GM18868 (cell line): ENCODE data around the gene SHD.
"Not testable (repeated sequence)": the region's sequence is repeated elsewhere in the genome, so short reads cannot be mapped to it uniquely, and the experiment has no call there.

Experiments
- ATAC-seq: cut with Tn5 transposase; IDR thresholded peaks from one replicate; pipeline ENCODE4 v1.9.1; 2021; ENCODE audit warnings: mild to moderate bottlenecking, moderate library complexity; ENCODE audit not compliant: unreplicated experiment

SHD gene

DNA sequence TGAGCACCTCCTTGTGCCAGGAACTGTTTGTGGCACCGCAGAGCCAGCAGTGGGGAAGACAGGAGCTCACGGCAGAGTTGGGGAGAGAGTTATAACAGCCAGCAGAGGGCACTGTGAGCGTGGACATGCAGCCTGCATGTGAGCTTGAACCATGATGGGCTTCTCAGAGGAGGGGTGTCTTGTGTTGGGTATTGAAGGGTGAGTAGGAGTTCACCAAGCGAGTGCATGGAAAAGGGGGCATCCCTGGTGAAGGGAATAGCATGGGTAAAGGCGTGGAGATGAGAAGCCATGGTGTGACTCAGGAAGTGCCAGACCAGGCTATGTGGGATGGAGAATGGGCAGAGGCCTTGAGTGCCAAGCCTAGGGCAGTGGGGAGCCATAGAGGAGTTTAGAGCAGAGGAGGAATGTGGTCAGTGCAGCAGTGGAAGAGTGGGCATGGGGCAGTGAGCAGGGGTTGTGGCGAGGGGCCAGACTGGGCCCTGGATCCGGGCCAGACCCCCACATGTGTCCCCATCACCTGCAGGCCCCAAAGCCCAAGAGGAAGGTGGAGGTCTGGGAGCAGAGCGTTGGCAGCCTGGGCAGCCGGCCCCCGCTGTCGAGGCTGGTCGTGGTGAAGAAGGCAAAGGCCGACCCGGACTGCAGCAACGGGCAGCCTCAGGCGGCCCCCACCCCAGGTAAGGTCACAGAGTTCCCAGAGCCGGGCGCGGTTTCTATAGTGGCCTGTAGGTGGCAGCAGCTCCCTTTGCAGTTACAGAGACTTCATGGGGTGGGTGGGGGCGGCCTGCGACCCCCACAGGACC is 11.8 kb upstream of the SHD start:
- ATAC-seq = no peak

DNA sequence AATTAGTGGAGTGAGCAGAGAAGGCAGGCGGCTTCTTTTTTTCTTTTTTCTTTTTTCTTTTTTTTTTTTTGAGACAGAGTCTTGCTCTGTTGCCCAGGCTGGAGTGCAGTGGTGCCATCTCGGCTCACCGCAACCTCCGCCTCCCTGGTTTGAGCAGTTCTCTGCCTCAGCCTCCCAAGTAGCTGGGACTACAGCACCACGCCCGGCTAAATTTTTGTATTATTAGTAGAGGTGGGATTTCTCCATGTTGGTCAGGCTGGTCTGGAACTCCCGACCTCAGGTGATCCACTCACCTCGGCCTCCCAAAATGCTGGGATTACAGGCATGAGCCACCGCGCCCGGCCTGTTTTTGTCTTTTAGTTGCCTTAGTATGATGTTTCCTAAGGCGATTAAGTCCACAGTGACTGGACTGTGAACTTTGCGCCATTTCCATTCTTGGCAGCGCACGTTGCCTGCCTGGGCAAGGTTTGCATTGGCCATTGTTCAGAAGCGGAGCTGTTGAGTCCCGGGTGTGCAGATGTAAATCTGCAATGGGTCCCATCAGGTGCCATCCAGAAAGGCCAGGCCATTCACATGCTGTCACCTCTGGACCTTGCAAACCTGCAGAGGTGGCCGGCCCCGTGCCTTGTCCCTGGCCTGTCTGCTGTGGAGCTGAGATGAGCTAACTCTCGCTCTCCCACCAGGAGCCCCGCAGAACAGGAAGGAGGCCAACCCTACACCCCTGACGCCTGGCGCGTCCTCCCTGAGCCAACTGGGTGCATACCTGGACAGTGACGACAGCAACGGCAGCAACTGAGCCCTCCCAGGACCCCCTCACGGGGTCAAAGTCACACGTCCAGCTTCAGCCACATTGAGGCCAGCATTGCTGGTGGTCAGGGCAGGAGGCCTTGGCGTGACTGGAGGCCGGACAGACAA is 10.9 kb upstream of the SHD start:
- no peak for ATAC-seq

DNA sequence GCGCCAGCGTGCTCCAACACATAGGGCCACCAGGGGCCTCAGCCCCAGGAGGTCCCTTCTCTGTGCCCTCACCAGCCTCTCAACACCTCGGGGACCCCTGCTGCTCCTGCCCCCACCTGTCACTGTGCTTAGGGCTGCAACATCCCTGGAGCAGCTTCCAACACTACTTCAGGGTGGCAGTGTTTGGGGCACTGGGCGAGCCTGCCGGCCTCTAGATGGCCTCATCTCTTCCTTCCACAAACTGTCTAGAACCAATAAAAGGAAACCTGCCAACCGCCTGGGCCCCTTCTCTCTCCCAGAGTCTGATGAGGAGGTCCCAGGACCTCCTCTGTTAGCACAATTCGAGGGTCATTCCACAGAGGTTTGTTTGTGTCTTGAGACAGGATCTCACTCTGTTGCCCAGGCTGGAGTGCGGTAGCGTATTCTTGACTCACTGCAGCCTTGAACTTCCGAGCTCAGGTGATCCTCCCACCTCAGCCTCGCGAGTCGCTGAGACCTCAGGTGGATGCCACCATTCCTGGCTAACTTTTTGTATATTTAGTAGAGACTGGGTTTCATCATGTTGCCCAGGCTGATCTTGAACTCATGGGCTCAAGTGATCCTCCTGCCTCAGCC is 10.1 kb upstream of the SHD start:
- ATAC-seq = no peak

DNA sequence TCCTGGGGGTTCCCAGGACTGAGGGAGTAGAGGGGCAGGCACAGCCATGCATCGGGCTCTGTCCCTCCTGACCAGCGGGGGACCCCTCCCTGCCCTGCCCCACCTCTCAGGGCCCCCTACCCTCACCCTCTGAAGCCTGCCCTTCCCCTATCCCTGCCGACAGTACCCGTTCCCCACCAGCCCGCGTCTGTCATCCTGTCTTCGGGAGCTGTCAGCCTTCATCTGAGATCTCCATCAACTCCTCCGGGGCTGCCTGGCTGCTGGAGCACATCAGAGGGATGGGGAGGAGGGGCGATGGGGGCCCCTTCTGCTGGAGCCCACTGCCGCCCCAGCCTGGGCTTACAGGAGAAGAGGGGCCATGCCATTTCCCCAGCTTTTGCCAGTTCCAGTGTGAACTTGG is 6.2 kb upstream of the SHD start:
- ATAC-seq = no peak

DNA sequence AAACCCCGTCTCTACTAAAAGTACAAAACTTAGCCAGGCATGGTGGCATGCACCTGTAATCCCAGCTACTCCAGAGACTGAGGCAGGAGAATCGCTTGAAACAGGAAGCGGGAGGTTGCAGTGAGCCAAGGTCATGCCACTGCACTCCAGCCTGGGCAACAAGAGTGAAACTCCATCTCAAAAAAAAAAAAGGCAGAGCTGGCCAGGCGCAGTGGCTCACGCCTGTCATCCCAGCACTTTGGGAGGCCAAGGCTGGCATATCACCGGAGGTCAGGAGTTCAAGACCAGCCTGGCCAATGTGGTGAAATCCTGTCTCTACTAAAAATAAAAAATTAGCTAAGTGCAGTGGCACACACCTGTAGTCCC is 4.8 kb upstream of the SHD start:
- not testable (repeated sequence) for ATAC-seq

DNA sequence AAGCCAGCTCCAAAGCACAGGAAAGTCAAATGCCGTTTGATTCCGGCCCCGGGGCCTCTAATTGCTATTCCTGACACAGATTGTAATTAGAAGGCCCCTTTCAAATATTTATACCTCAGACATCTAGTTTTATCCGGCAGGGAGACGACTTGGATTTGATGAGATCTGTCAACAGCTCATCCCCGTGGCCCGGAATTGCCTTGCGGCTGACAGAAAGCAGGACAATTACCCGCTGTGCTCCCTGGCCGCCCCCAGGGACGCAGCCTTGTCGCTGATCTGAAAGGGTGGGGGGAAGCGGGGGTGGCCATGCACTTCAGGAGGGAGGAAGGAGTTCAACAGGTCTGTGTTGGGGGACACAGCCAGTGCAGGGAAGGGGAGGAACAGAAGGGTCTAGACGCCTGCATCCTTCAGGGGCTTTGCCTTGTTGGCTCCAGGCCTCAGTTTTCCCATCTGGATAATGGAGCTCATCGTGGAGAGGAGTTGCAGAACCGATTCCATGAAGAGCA is 1.8 kb upstream of the SHD start:
- ATAC-seq = no peak

DNA sequence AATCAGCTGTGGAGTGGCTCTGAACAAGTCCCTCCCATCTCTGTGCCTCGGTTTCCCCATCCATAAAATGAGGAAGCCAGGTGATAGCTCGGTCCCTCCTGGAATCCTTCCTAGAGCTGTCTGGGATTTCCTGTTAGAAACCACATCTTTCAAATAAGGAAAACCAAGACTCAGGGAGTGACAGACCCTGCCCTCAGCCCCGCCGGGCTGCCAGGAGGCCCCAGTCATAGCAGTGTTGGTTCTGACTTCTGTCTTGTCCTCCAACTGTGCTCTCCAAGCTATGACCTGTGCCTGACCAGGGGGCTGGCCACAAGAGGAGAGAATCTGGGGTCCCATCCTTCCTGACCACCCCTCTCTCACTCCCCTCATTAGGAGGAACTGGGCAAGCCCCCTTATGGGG is 1.1 kb upstream of the SHD start:
- no peak for ATAC-seq

DNA sequence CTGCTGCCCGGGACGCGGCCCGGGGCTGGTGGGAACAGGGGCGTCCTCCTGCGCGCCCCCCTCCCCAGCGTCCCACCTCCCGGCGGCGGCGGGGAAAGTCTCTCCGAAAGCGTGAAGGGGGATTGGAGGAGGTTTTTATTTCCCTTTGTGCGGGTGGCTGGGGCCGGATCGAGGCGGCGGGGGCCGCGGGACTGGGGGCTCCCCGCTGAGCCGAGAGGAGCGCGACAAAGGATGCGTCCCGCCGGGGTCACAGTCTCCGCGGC is 132 bp downstream of the SHD start:
- no peak for ATAC-seq

DNA sequence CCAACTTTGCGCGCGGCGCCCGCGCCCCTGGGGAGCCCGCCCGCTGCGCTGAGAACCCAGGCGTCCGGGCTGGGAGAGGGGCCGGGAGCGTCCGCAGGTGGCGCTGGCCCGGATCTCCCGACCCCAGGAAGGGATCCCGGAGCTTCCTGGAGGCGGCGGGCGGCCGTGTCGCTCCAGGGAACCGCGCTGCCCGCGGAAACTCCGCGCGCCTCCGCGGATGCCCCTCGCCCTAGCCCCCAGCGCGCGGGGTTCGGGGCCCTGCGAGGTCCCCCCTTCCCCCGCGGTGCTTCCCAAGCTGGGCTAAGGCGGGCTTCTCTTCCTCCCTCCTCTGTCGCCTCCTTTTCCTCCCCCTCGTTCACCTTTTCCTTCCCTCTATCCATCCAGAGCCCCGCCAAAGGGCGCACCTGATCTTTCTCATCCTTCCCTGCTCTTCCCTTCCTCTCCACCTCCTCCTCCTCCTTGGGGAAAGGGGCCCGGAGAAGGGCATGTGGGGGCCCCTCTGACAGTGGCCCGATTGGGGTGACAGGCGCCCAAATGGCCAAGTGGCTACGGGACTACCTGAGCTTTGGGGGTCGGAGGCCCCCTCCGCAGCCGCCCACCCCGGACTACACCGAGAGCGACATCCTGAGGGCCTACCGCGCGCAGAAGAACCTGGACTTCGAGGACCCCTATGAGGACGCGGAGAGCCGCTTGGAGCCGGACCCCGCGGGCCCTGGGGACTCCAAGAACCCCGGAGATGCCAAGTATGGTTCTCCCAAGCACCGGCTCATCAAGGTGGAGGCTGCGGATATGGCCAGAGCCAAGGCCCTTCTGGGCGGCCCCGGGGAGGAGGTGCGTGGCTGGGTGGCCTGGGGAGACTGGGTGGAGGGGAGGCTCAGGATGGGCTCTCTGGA is 710 bp downstream of the SHD start:
- ATAC-seq = no peak

DNA sequence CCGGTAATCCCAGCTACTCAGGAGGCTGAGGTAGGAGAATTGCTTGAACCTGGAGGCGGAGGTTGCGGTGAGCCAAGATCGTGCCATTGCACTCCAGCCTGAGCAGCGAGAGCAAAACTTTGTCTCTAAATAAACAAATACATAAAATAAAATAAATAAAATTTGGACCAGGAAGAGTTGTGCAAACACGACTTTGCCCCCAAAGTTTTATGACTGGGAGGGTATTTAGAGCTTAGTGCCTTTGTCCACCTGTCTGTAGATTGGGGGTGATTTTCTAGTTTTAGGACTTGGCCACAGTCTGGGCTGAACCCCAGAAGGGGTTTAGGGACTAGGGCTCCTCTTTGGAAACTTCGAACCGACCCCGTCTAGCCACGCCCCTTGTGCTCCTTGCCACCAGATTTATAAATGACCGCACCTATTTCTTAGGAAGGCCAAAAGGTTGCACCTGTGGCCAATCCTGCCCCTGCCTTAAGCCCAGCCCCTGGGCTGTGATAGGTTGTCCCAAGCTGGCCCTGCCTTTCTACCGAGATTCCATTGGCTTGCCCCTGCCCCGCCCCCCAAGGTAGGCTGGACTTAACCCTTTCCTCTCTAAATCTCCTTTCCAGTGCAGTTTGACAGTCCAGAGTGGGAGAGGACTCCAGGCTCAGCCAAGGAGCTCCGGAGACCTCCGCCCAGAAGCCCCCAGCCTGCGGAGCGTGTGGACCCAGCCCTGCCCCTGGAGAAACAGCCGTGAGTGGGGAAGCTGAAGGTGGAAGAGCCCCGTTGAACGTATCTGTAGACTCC is 5.3 kb downstream of the SHD start:
- no peak for ATAC-seq

DNA sequence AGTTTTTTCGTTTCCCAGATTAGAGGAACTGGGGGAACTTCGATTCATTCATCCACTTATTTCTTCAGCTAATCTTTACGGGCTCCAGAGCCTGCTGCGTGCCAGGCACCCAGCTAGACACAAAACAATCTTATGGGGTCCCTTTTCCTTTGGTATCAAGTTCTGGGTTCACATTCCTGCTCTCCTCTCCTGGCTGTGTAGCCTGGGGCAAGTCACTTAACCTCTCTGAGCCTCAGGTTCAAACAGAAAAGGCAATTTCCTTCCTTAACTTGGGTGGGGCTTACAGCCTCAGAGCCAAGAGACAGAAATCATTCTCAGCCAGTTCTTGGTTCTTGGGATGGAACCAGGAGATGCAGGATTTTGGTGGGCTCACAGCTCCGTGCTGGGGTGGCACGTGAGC is 5.9 kb downstream of the SHD start:
- ATAC-seq = no peak

DNA sequence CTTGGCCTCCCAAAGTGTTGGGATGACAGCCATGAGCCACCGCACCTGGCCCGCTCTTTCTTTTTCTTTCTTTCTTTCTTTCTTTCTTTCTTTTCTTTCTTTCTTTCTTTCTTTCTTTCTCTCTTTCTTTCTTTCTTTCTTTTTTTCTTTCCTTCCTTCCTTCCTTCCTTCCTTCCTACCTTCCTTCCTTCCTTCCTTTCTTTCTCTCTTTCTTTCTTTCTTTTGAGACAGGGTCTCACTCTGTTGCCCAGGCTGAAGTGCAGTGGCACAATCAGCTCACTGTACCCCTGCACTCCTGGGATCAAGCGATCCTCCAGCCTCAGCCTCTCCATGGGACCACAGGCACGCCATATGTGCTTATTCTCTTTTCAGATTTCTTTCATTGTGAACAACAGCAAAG is 7.1 kb downstream of the SHD start:
- not testable (repeated sequence) for ATAC-seq

DNA sequence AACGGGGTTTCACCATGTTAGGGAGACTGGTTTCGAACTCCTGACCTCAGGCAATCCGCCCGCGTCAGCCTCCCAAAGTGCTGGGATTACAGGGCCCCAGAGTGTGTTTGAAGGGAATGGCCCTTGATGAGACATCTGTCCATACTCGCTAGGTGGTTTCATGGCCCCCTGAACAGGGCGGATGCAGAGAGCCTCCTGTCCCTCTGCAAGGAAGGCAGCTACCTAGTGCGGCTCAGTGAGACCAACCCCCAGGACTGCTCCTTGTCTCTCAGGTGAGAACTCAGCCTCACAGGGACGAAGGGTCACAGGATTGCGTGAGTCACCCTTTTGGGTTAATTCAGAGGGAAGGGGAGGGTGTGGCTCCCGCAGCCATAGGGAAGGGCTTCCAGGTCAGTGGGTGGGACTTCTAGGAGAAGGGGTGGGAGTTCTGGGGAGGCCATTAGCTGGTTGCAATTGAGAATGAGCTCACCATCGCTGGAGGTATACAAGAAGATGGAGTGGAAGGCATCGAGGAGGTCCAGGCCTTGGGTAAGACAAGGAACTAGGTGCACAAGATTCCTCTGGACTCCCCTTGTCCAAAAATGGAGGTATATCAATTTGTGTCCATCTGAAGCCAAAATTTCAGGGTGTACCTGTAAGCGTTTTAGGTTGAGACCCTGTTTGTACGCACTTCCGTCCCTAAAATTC is 9.2 kb downstream of the SHD start:
- no peak for ATAC-seq

DNA sequence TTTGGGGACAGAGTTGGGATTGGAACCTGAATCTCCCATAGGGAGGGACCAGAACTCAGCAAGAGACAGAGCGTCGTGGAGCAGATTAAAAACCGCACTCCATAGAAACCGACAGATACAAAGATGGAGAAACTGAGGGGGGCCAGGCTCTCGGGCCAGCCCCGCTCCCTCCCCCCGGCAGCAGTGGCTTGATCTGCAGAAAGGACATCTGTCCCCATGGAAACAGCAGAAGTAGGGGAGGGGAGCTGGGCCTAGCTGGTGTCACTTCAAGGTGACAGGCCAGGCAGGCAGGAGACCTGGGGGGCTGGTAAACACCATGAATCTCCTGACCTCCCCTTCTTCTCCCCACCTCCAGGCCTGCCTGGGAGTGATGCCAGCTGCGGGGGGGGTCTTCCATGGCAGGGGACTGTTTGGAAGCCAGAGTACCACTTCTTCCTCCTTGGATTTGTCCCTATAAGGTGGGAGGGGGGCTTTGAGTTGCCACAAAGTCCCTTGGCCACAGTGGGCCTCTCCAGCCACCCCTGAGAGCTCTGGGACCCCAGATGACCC is 12.2 kb downstream of the SHD start:
- ATAC-seq = no peak

DNA sequence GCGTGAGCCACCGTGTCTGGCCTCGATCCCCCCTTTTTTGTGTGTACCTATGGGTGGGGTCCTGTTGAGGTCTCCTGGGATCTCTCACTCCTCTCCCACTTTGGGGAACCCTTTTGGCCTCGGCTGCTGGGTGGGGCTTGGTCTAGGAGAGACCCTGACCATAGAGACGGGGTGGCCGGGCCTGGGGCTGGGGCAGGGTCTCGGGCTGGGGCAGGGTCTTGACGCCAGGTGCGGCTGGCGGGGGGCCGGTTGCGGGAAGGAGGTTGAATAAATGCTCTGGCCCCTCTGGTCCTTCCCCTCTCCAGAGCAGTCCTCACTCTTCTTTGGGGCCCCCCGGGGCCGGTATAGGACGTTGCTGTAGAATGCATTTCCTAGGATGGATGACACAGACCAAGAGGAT is 13.4 kb downstream of the SHD start:
- no peak for ATAC-seq

DNA sequence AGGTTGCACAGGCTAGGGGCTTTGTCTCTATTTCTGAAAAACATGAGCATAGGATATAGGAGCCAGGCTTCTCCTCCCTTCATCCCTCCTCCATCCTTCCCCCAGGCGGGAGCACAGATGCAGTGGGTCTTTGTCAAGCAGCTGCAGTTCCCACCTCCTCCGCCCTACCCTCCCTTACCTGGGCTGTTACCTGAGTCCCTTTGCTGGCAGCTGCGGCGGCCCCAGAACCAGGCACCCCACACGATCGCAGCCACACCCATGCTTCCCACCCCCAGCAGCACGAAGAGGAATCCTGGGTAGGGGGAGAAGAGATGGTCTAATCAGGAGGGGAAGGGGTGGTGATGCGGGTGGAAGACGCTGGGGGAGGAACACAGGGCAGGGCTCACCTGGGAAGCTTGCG is 15.3 kb downstream of the SHD start:
- ATAC-seq = no peak

DNA sequence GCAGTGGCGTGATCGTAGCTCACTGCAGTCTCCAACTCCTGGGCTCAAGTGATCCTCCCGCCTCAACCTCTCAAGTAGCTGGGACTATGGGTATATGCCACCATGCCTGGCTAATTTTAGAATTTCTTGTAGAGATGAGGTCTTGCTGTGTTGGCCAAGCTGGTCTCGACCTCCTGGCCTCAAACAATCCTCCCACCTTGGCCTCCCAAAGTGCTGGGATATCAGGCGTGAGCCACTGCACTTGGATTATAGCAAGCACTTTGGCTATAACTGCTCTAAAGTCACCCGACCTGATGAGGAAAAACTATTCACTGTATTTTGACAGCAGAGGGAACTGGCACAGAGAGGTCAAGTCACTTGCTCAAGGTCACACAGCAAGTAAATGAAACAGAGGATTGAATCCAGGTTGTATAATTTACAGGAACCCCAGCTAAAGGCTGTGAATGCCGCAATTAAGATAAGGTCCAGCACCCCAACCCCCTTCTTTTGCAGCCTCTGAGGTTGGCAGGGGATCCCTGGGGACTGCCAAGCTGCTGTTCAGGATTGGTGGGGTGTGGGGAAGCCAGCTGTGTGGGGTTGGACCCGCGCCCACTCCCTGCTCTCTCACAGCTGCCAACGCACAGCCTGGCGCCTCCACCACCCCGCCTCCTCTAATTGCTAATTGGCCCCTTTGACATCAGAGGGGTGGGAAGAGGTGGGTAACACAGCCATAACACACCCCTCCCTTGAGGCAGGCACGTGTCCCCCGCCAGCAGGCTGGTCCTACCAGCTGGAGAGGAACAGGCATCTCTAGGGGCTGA is 17.1 kb downstream of the SHD start:
- ATAC-seq = no peak
